Hepatocyte (in vitro differentiated cells): Measurements from ENCODE around the gene POLD3.

ENCODE experiments used
- CTCF ChIP-seq: fragments of 200-600 bp; sonication (generic); IDR thresholded peaks from 2 replicates; pipeline ENCODE4 v1.5.1; 2016; ENCODE audit warnings: antibody characterized with exemption, mild to moderate bottlenecking; ENCODE audit not compliant: poor library complexity
- EZH2 ChIP-seq: fragments of 200-600 bp; sonication (generic); IDR thresholded peaks from 2 replicates; pipeline ENCODE4 v1.6.1; 2016; ENCODE audit warnings: antibody characterized with exemption, mild to moderate bottlenecking, borderline replicate concordance
- EZH2phosphoT487 ChIP-seq: fragments of 200-600 bp; sonication (generic); IDR thresholded peaks from one replicate; pipeline ENCODE4 v1.6.1; 2018; ENCODE audit warnings: antibody characterized with exemption, mild to moderate bottlenecking, low read depth, moderate library complexity; ENCODE audit not compliant: unreplicated experiment, severe bottlenecking

GRCh38 chr11:74683941-74684481 lies 91.6 kb downstream of the POLD3 start:
- TF ChIP-seq CTCF (no peak), EZH2 (no peak), EZH2phosphoT487 (no peak)
